GM13977 (cell line): Measurements from ENCODE around the gene TPRG1.

Experiments used
- DNase-seq: peaks from one replicate; pipeline ENCODE4 v3.0.0; 2012; ENCODE audit warnings: low spot score
- CTCF ChIP-seq: IDR thresholded peaks from 2 replicates; pipeline ENCODE4 v1.5.1; 2012; ENCODE audit warnings: mild to moderate bottlenecking, control low read depth; ENCODE audit not compliant: insufficient read depth; ENCODE audit errors: extremely low read depth, missing control alignments
- in situ Hi-C: fragments of 300-500 bp; cut with MboI; formaldehyde crosslinking; loops from one replicate; pipeline ENCODE4 v1.12.0; 2022; ENCODE audit warnings: low sequenced_read_pairs, low pct_unique_long_range_greater_than_20kb, mixed read lengths, inconsistent platforms; ENCODE audit not compliant: unreplicated experiment

The TPRG1 gene

GRCh38 chr3:189195302-189195701, 23.5 kb downstream of the TPRG1 start:
- TF ChIP-seq CTCF, result no peak
- in situ Hi-C loops, result no loop called here
- DNase-seq, result no peak

- in situ Hi-C loops, result no loop called here
- no peak for TF ChIP-seq CTCF
- DNase-seq, result no peak
Observed at GRCh38 chr3:189202106-189202505, 30.3 kb downstream of the TPRG1 start.

GRCh38 chr3:189202583-189202982, 30.8 kb downstream of the TPRG1 start:
- in situ Hi-C loops, result no loop called here
- DNase-seq, result no peak
- no peak for TF ChIP-seq CTCF

GRCh38 chr3:189204167-189204866, 32.5 kb downstream of the TPRG1 start:
- in situ Hi-C loops, result no loop called here
- TF ChIP-seq CTCF, result no peak
- no peak for DNase-seq

- in situ Hi-C loops, result no loop called here
- DNase-seq, result no peak
- TF ChIP-seq CTCF, result no peak
Observed at GRCh38 chr3:189204937-189205336, 33.2 kb downstream of the TPRG1 start.

GRCh38 chr3:189210251-189210770, 38.5 kb downstream of the TPRG1 start:
- in situ Hi-C loops, result no loop called here
- no peak for TF ChIP-seq CTCF
- DNase-seq, result no peak
